B cell (primary cell): ENCODE measurements around the gene XXYLT1. TPM values are rescaled to one million over a fixed set of nuclear protein-coding genes. Genes with fewer than 3 reads are reported as not detected.

Experiments used
- ATAC-seq: fragments of 200-7000 bp; cut with Tn5 transposase; one replicate; pipeline ENCODE4 v1.10.0; 2021; ENCODE audit warnings: low read depth, mild to moderate bottlenecking, moderate number of reproducible peaks, moderate library complexity
- CTCF ChIA-PET: fragments of 350-600 bp; sonication (Branson Sonifier 250); formaldehyde crosslinking; loops from one replicate; lab custom pipeline; 2021; ENCODE audit warnings: antibody characterized with exemption, inconsistent platforms; lab: Charles Lee
- POLR2A ChIA-PET: fragments of 350-600 bp; sonication (Branson Sonifier 250); formaldehyde crosslinking; loops from one replicate; lab custom pipeline; 2021; ENCODE audit warnings: antibody characterized with exemption; lab: Charles Lee
- DNase-seq: peaks from one replicate; pipeline ENCODE4 v3.0.0; 2013
- H2AFZ ChIP-seq: 2 replicates; pipeline ENCODE4 v1.6.1; 2012; ENCODE audit warnings: mild to moderate bottlenecking, low read depth, low read length; ENCODE audit not compliant: insufficient read depth, poor library complexity, severe bottlenecking
- H3K27ac ChIP-seq, 2 donors: 1 replicate in 1 of 2; 2 replicates in 1 of 2; pipeline ENCODE4 v1.5.1; 2012 to 2013; ENCODE audit warnings: low read length in 2 of 2, mild to moderate bottlenecking in 2 of 2, moderate library complexity in 1 of 2
- H3K27me3 ChIP-seq, 4 experiments: fragments of 200-600 bp in 1 of 4; sonication (generic) in 1 of 4; replicated peaks in 1 of 4; 1 replicate in 2 of 4; 2 replicates in 2 of 4; pipeline versions ENCODE4 v1.6.1 to v1.7.0; 2013 to 2016; ENCODE audit warnings: low read length in 3 of 4, mild to moderate bottlenecking in 2 of 4, mixed read lengths in 1 of 4, moderate library complexity in 1 of 4; ENCODE audit not compliant: insufficient read depth in 4 of 4, control insufficient read depth in 3 of 4; ENCODE audit errors: control extremely low read depth in 1 of 4
- H3K36me3 ChIP-seq, 2 experiments: replicated peaks in 1 of 2; 1 replicate in 1 of 2; 2 replicates in 1 of 2; pipeline versions ENCODE4 v1.6.1 to v1.7.1; 2013; ENCODE audit warnings: low read length in 1 of 2; ENCODE audit not compliant: insufficient read depth in 2 of 2, control insufficient read depth in 1 of 2; ENCODE audit errors: control extremely low read depth in 1 of 2, extremely low read depth in 1 of 2
- H3K4me1 ChIP-seq, 2 donors: fragments of 200-600 bp in 1 of 2; sonication (generic) in 1 of 2; 1 replicate in 1 of 2; 2 replicates in 1 of 2; pipeline versions ENCODE4 v1.5.1 to v1.6.1; 2013 to 2017; ENCODE audit warnings: low read length in 2 of 2; ENCODE audit not compliant: control insufficient read depth in 2 of 2, insufficient read depth in 2 of 2
- H3K4me2 ChIP-seq: replicated peaks from 2 replicates; pipeline ENCODE3; 2012; ENCODE audit warnings: mild to moderate bottlenecking, low read depth, low read length; ENCODE audit not compliant: poor library complexity, severe bottlenecking
- H3K4me3 ChIP-seq, 5 experiments: fragments of 200-600 bp in 1 of 5; sonication (generic) in 1 of 5; 1 replicate in 3 of 5; 2 replicates in 2 of 5; pipeline versions ENCODE4 v1.5.1 to v1.7.0; 2011 to 2016; ENCODE audit warnings: low read length in 4 of 5, mild to moderate bottlenecking in 4 of 5, low read depth in 2 of 5, control low read depth in 1 of 5, moderate library complexity in 1 of 5; ENCODE audit not compliant: insufficient read depth in 1 of 5; ENCODE audit errors: control extremely low read depth in 1 of 5, extremely low read depth in 1 of 5
- H3K79me2 ChIP-seq: fragments of 200-600 bp; sonication (generic); one replicate; pipeline ENCODE4 v1.6.0; 2016; ENCODE audit warnings: low read length; ENCODE audit not compliant: control insufficient read depth, insufficient read depth
- H3K9ac ChIP-seq: fragments of 200-600 bp; sonication (generic); 2 replicates; pipeline ENCODE4 v1.6.1; 2017; ENCODE audit warnings: mild to moderate bottlenecking, low read length, moderate library complexity
- H3K9me3 ChIP-seq, 3 donors: one replicate each; pipeline versions ENCODE4 v1.6.1 to v1.7.1; 2013; ENCODE audit warnings: low read length in 2 of 3; ENCODE audit not compliant: control insufficient read depth in 2 of 3, insufficient read depth in 1 of 3; ENCODE audit errors: control extremely low read depth in 1 of 3
- H4K20me1 ChIP-seq: 2 replicates; pipeline ENCODE4 v1.6.0; 2012; ENCODE audit warnings: mild to moderate bottlenecking, low read length; ENCODE audit not compliant: insufficient read depth, control insufficient read depth, poor library complexity, severe bottlenecking
- H3K27ac Mint-ChIP-seq: one replicate; pipeline ENCODE4 v1.8.0; 2021; ENCODE audit warnings: mixed read lengths
- H3K27me3 Mint-ChIP-seq: one replicate; pipeline ENCODE4 v1.8.0; 2021; ENCODE audit warnings: mixed read lengths
- H3K4me1 Mint-ChIP-seq: one replicate; pipeline ENCODE4 v1.8.0; 2021; ENCODE audit warnings: mixed read lengths
- H3K4me3 Mint-ChIP-seq: one replicate; pipeline ENCODE4 v1.8.0; 2021; ENCODE audit warnings: mixed read lengths
- H3K9me3 Mint-ChIP-seq: one replicate; pipeline ENCODE4 v1.8.0; 2022; ENCODE audit warnings: mixed read lengths; ENCODE audit not compliant: insufficient read depth
- EZH2 ChIP-seq: IDR thresholded peaks from 2 replicates; pipeline ENCODE4 v1.6.1; 2012; ENCODE audit warnings: borderline replicate concordance, low read depth, mild to moderate bottlenecking, moderate library complexity, low read length; ENCODE audit not compliant: insufficient read depth, poor library complexity, severe bottlenecking
- WGBS: methylation state at CpG from one replicate; pipeline ENCODE4 v1.1.5; 2013; ENCODE audit warnings: missing lambda C conversion rate; ENCODE audit not compliant: insufficient coverage; 5-methylcytosine and 5-hydroxymethylcytosine counted together
- intact Hi-C: fragments of 100-400 bp; cut with micrococcal nuclease; formaldehyde crosslinking; loops from one replicate; pipeline ENCODE4 v1.10.0; 2022
- polyA plus RNA-seq: library from polyadenylated mRNA; depleted of rRNA; stranded (reverse); fragments of >200 nt; gene quantifications from 2 replicates; pipeline ENCODE4 v1.2.3, GENCODE V29; 2012
- total RNA-seq, 2 donors: library from RNA; stranded (reverse); fragments of 120-200 nt in 1 of 2; gene quantifications; 1 replicate in 1 of 2; 2 replicates in 1 of 2; pipeline versions ENCODE4 v1.2.3 to v1.2.4, GENCODE V29; 2013 to 2022
- TF ChIP-seq, protein P1 (sequence below): fragments of 200-600 bp; IDR thresholded peaks from one replicate; pipeline ENCODE4 v1.8.0; 2022; ENCODE audit warnings: antibody characterized with exemption, mild to moderate bottlenecking

XXYLT1 gene
- total and polyA plus RNA-seq, 2 donors (not counting 1 experiment from before 2014, with no cell fraction given): 2.6 to 11.2 TPM

DNA sequence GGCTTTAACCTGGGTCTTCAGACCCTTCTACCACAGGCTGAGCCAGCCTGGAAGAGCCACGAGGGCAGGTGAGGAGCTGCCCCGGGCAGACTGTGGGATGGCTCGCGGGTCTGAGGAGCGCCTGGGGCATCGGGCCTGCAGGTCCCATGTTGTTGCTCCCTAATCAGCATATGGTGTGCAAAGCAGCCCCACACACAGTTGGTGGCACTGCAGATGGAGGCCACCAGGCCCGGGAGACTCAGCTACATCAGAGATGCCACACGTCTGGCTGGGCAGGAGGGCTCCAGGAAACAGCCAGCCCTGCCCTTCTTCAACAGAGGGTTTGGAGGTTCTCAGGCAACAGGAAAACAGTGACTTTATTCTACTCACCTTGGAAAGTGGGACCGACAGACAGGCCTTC lies 63.9 kb downstream of the XXYLT1 start:
- POLR2A ChIA-PET: interaction anchor here (0.6 to 1.9 kb wide), 2 partner anchors 59 to 700 kb away, joined by 5 to 11 read pairs; no protein-coding TSS in a partner anchor
- CTCF ChIA-PET: no interaction called here
- H3K4me3 Mint-ChIP-seq: no peak overlapping the region
- WGBS: 95% methylated on average over 7 of the region's 9 CpGs
- Histone ChIP-seq H3K27ac (no peak overlapping the region), H3K36me3 (no peaks in the 10 kb centered on the region), H3K4me1 (peaks cover 14 to 30% of the 10 kb centered on the region in 2 donors), H2AFZ (no peak overlapping the region), H3K4me2 (no peak overlapping the region), H3K27me3 (no peaks in the 10 kb centered on the region), H3K79me2 (no peaks in the 10 kb centered on the region), H4K20me1 (no peaks in the 10 kb centered on the region), H3K9me3 (peaks cover 0 to 5% (median 0%) of the 10 kb centered on the region in 3 donors), H3K9ac (no peak overlapping the region), H3K4me3 (no peak overlapping the region)
- no peaks in the 10 kb centered on the region for H3K9me3 Mint-ChIP-seq
- no peak for DNase-seq
- intact Hi-C loops: loop anchor here (5.0 kb wide), 1 partner anchor 60 kb away; no protein-coding TSS in a partner anchor
- H3K4me1 Mint-ChIP-seq: peaks cover 30% of the 10 kb centered on the region
- H3K27me3 Mint-ChIP-seq: no peaks in the 10 kb centered on the region
- TF ChIP-seq, protein P1, sequence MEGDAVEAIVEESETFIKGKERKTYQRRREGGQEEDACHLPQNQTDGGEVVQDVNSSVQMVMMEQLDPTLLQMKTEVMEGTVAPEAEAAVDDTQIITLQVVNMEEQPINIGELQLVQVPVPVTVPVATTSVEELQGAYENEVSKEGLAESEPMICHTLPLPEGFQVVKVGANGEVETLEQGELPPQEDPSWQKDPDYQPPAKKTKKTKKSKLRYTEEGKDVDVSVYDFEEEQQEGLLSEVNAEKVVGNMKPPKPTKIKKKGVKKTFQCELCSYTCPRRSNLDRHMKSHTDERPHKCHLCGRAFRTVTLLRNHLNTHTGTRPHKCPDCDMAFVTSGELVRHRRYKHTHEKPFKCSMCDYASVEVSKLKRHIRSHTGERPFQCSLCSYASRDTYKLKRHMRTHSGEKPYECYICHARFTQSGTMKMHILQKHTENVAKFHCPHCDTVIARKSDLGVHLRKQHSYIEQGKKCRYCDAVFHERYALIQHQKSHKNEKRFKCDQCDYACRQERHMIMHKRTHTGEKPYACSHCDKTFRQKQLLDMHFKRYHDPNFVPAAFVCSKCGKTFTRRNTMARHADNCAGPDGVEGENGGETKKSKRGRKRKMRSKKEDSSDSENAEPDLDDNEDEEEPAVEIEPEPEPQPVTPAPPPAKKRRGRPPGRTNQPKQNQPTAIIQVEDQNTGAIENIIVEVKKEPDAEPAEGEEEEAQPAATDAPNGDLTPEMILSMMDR: no peak
- no peak for TF ChIP-seq EZH2
- ATAC-seq: no peak
- no peak overlapping the region for H3K27ac Mint-ChIP-seq

DNA sequence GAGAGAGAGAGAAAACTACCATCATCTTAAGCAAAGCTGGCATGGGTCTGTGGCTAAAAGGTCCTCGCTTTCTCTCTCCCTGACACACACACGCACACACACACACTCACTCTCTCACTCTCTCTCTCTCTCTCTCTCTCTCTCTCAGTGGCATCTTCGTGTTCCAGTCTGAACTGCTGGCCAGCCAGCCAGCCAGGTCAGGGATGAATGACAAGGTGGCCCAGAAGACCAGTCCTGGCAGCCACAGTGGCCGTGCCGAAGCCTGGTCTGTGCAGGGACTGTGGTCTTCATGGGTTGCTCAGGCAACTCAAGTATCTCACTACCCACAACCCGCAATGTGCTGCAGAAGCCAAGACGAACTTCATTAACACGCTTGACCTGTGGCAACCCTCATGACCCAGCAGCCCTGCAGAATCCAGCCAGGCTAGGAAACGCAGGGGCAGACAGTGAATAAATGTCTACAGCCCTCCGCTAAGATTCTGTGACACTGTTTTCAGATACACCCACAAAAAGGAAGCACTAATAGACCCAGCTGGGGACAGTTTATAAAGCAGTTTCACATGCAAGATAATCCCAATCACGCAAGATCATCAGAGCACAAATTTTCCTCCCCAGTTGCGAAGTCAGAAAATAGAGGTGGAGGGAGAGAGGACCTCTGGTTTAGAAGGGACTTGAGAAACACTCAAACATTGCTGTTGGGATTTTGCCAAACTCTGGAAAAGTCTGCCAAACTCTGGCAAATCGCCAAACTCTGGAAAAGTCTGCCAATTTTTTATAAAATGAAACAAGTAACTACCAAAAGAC lies 66.4 kb downstream of the XXYLT1 start:
- ATAC-seq: no peak
- peak overlapping the region; percentile 36 for H3K4me2 ChIP-seq
- peak; percentile 24 for DNase-seq
- no peak overlapping the region for H2AFZ ChIP-seq
- no peaks in the 10 kb centered on the region for H3K36me3 ChIP-seq
- no peak overlapping the region for H3K27ac ChIP-seq
- TF ChIP-seq EZH2: no peak
- TF ChIP-seq, protein P1: no peak
- no peaks in the 10 kb centered on the region for H4K20me1 ChIP-seq
- H3K27ac Mint-ChIP-seq: peak overlapping the region; percentile 47
- 55% methylated on average over 10 of the region's 13 CpGs for WGBS
- H3K27me3 ChIP-seq: no peaks in the 10 kb centered on the region
- peaks cover 0 to 5% (median 0%) of the 10 kb centered on the region in 3 donors for H3K9me3 ChIP-seq
- ChIA-PET CTCF (interaction anchor here (0.7 kb wide), 1 partner anchor 17 kb away, joined by 3 read pairs; no protein-coding TSS in a partner anchor), POLR2A (no interaction called here)
- intact Hi-C loops: loop anchor here (5.0 kb wide), 1 partner anchor 57 kb away; no protein-coding TSS in a partner anchor
- H3K9me3 Mint-ChIP-seq: no peaks in the 10 kb centered on the region
- H3K4me1 Mint-ChIP-seq: peaks cover 27% of the 10 kb centered on the region
- no peak overlapping the region for H3K9ac ChIP-seq
- no peak overlapping the region for H3K4me3 ChIP-seq
- H3K4me1 ChIP-seq: peaks cover 14 to 30% of the 10 kb centered on the region in 2 donors
- H3K79me2 ChIP-seq: no peaks in the 10 kb centered on the region
- H3K27me3 Mint-ChIP-seq: no peaks in the 10 kb centered on the region
- peak overlapping the region; percentile 48 for H3K4me3 Mint-ChIP-seq
